K562 (cell line): ENCODE results near the gene MAGI1. TPM values are rescaled to one million over a fixed set of nuclear protein-coding genes. Genes with fewer than 3 reads are reported as not detected.

Source experiments
- ATAC-seq: fragments of 200-7000 bp; cut with Tn5 transposase; 3 replicates; pipeline ENCODE4 v1.9.1; 2020; ENCODE audit warnings: moderate library complexity
- BruUV-seq: library from RNA; stranded (reverse); fragments of 400-500 nt; replicated peaks from 2 replicates; lab custom pipeline; 2021; lab: Mats Ljungman, UMichigan
- CTCF ChIA-PET: fragments of 300-600 bp; formaldehyde crosslinking; extraction: SDS; loops from one replicate; lab custom pipeline; 2021; ENCODE audit warnings: low intra/inter-chr PET ratio; lab: Yijun Ruan, JAX
- POLR2A ChIA-PET: fragments of 300-600, 350-650 bp; sonication (Branson Sonifier 250); formaldehyde crosslinking; extraction: SDS; loops from one replicate; lab custom pipeline; 2021; ENCODE audit warnings: antibody characterized with exemption, inconsistent platforms; lab: Yijun Ruan, JAX
- DNase-seq, 4 experiments: peaks; one replicate each; pipeline versions ENCODE4 v3.0.0 to v3.0.0-alpha.2; 2011 to 2018; ENCODE audit warnings: low spot score in 3 of 4, mixed read lengths in 3 of 4; ENCODE audit errors: extremely low read depth in 1 of 4
- FAIRE-seq: peaks from 2 replicates; lab custom pipeline; 2011; peaks lifted over from hg19 to GRCh38; lab: Jason Lieb, UNC
- H2AFZ ChIP-seq: 2 replicates; pipeline ENCODE4 v1.6.0; 2011; ENCODE audit warnings: low read depth, low read length, control low read depth, inconsistent platforms
- H3K27ac ChIP-seq: fragments of 200-600 bp; 3 replicates; pipeline ENCODE4 v1.8.0; 2011; ENCODE audit warnings: low read depth, mild to moderate bottlenecking, control low read depth, inconsistent platforms, low read length, moderate library complexity, mixed read lengths; ENCODE audit errors: extremely low read depth
- H3K27me3 ChIP-seq, 2 experiments: fragments of 300-600 bp in 1 of 2; 2 replicates in 1 of 2; 3 replicates in 1 of 2; pipeline versions ENCODE4 v1.6.0 to v1.8.0; 2011; ENCODE audit warnings: inconsistent platforms in 2 of 2, low read length in 2 of 2, mild to moderate bottlenecking in 1 of 2, mixed read lengths in 1 of 2, moderate library complexity in 1 of 2; ENCODE audit not compliant: control insufficient read depth in 2 of 2, insufficient read depth in 2 of 2
- H3K36me3 ChIP-seq: fragments of 300-600 bp; 3 replicates; pipeline ENCODE4 v1.8.0; 2011; ENCODE audit warnings: mild to moderate bottlenecking, low read length, inconsistent platforms; ENCODE audit not compliant: control insufficient read depth, insufficient read depth
- H3K4me1 ChIP-seq, 2 experiments: fragments of 200-600 bp in 1 of 2; replicated peaks in 1 of 2; 2 replicates in 1 of 2; 3 replicates in 1 of 2; pipeline versions ENCODE4 v1.5.1 to v1.8.0; 2011; ENCODE audit warnings: inconsistent platforms in 2 of 2, low read length in 2 of 2, mild to moderate bottlenecking in 1 of 2, mixed read lengths in 1 of 2, moderate library complexity in 1 of 2; ENCODE audit not compliant: control insufficient read depth in 2 of 2, insufficient read depth in 2 of 2
- H3K4me2 ChIP-seq: 2 replicates; pipeline ENCODE4 v1.6.1; 2011; ENCODE audit warnings: low read length, control low read depth, inconsistent platforms, mixed read lengths; ENCODE audit not compliant: insufficient read depth
- H3K4me3 ChIP-seq: fragments of 200-600 bp; sonication (generic), shearing (Covaris generic); 2 replicates; pipeline ENCODE4 v1.5.1; 2016; ENCODE audit warnings: control low read depth, inconsistent platforms
- H3K79me2 ChIP-seq: fragments of 200-600 bp; 3 replicates; pipeline ENCODE4 v1.8.0; 2011; ENCODE audit warnings: low read length, inconsistent platforms; ENCODE audit not compliant: control insufficient read depth, insufficient read depth
- H3K9ac ChIP-seq, 2 experiments: 2 replicates each; pipeline versions ENCODE4 v1.6.0 to v1.6.1; 2011; ENCODE audit warnings: low read depth in 2 of 2, low read length in 2 of 2, control low read depth in 1 of 2, inconsistent platforms in 1 of 2, mild to moderate bottlenecking in 1 of 2, mixed read lengths in 1 of 2; ENCODE audit not compliant: insufficient read depth in 1 of 2
- H3K9me1 ChIP-seq: one replicate; pipeline ENCODE4 v1.6.0; 2011; ENCODE audit warnings: inconsistent platforms, mild to moderate bottlenecking, low read length, moderate library complexity; ENCODE audit not compliant: control insufficient read depth, insufficient read depth
- H3K9me3 ChIP-seq: replicated peaks from 2 replicates; pipeline ENCODE4 v1.5.1; 2011; ENCODE audit warnings: low read depth, low read length, inconsistent platforms; ENCODE audit not compliant: control insufficient read depth, insufficient read depth
- H4K20me1 ChIP-seq: replicated peaks from 2 replicates; pipeline ENCODE4 v1.6.1; 2011; ENCODE audit warnings: low read length, inconsistent platforms, mixed read lengths; ENCODE audit not compliant: control insufficient read depth, insufficient read depth
- ATF1 ChIP-seq, 2 experiments: fragments of 450-650 bp in 1 of 2; IDR thresholded peaks; 2 replicates each; pipeline ENCODE4 v1.6.1; 2016; ENCODE audit warnings: missing compliant biosample characterization in 1 of 2, missing genetic modification characterization in 1 of 2
- CBFA2T3 ChIP-seq: fragments of 450-650 bp; IDR thresholded peaks from 2 replicates; pipeline ENCODE4 v1.6.1; 2017
- HDGF ChIP-seq: fragments of 450-650 bp; IDR thresholded peaks from 2 replicates; pipeline ENCODE4 v1.6.1; 2016
- KLF10 ChIP-seq: fragments of 250-450 bp; sonication (Bioruptor Pico); IDR thresholded peaks from 2 replicates; pipeline ENCODE4 v1.6.1; 2021; ENCODE audit warnings: matching md5 sums
- MEIS2 ChIP-seq: fragments of 450-650 bp; IDR thresholded peaks from 2 replicates; pipeline ENCODE4 v1.6.1; 2014; ENCODE audit warnings: mild to moderate bottlenecking; ENCODE audit not compliant: partially characterized antibody
- TAL1 ChIP-seq: fragments of 450-650 bp; IDR thresholded peaks from 2 replicates; pipeline ENCODE4 v1.6.1; 2016; ENCODE audit warnings: mild to moderate bottlenecking
- ZNF143 ChIP-seq: sonication (generic); formaldehyde crosslinking; IDR thresholded peaks from 2 replicates; pipeline ENCODE4 v1.9.0; 2022; ENCODE audit warnings: mild to moderate bottlenecking, missing genetic modification reagents
- WGBS: fragments of 100-300 bp; shearing (Covaris generic); methylation state at CpG from one replicate; pipeline ENCODE4 v1.1.6; 2016; ENCODE audit warnings: low coverage, mixed read lengths; ENCODE audit not compliant: insufficient coverage; ENCODE audit errors: missing lambda C conversion rate; 5-methylcytosine and 5-hydroxymethylcytosine counted together
- in situ Hi-C: fragments of 300-500 bp; cut with MboI; formaldehyde crosslinking; loops from 4 replicates; pipeline ENCODE4 v1.15.0; 2018; ENCODE audit warnings: inconsistent platforms, mixed read lengths
- intact Hi-C: fragments of 100-400 bp; cut with micrococcal nuclease; formaldehyde crosslinking; loops from 2 replicates; pipeline ENCODE4 v1.14.2; 2022
- polyA plus RNA-seq, 8 experiments: library from polyadenylated mRNA; depleted of rRNA in 4 of 8; stranded (reverse) in 5 of 8; unstranded in 3 of 8; fragments of >200 nt; fragmentation: Nextera tagmentation in 2 of 8; fragmentation: Illumina TruSeq in 1 of 8; extraction: Ambion mirVana in 2 of 8; extraction: Trizol in 1 of 8; gene quantifications; 2 replicates each; pipeline versions ENCODE4 v1.2.1 to v1.2.3, GENCODE V29; 2011 to 2014; ENCODE audit warnings: inconsistent platforms in 1 of 8, missing spikeins in 1 of 8
- total RNA-seq, 7 experiments: library from RNA; depleted of rRNA in 6 of 7; stranded (reverse); fragments of >200 nt in 6 of 7; fragmentation: Illumina TruSeq in 2 of 7; extraction: Trizol in 2 of 7; gene quantifications; 2 replicates each; pipeline versions ENCODE4 v1.2.1 to v1.2.3, GENCODE V29; 2011 to 2021; ENCODE audit warnings: low replicate concordance in 1 of 7
- TF ChIP-seq, protein P1 (sequence below), 2 experiments: IDR thresholded peaks in 1 of 2; conservative IDR thresholded peaks in 1 of 2; 2 replicates each; pipeline ENCODE4 v1.6.1; 2016; ENCODE audit warnings: low read depth in 2 of 2, mild to moderate bottlenecking in 1 of 2, missing compliant biosample characterization in 1 of 2, missing genetic modification characterization in 1 of 2, moderate library complexity in 1 of 2
- TF ChIP-seq, protein P2 (sequence below): fragments of 450-650 bp; IDR thresholded peaks from 2 replicates; pipeline ENCODE4 v1.6.1; 2016

Gene MAGI1
- total and polyA plus RNA-seq, 9 of the 15 experiments (the other 6 are each of a cell fraction or from before 2014, with no cell fraction given), result 7.8 to 59.4 (median 43.2) TPM

DNA sequence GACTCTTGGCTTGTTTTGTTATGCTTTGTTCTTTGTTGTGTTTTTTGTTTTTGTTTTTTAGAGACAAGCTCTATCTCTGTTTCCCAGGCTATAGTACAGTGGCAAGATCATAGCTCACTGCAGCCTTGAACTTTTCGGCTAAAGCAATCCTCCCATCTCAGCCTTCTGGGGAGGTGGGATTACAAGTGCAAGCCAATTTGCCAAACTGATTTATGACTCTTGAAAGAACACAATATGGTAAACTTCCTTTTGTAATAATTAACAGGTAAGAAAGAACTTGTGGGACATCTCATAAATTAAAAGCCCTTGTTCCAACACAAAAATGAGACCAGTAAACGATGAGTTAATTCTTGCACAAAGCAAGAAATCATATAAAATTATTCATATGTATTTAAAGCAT is 476.3 kb downstream of the MAGI1 start:
- Histone ChIP-seq H3K79me2 (peaks cover 82% of the 10 kb centered on the region), H3K9ac (peak overlapping the region in 1 of 2 experiments; percentile 42; a peak in 1 of 4 replicates), H2AFZ (peak overlapping the region; percentile 32; the same call in 1 of the 2 replicates), H3K4me1 (peaks cover 7 to 50% of the 10 kb centered on the region in 2 experiments; a peak in 4 of 5 replicates), H4K20me1 (no peaks in the 10 kb centered on the region), H3K4me2 (no peak overlapping the region), H3K9me1 (no peaks in the 10 kb centered on the region), H3K27ac (peak overlapping the region; percentile 31; the same call in 1 of the 3 replicates), H3K9me3 (no peaks in the 10 kb centered on the region), H3K36me3 (no peaks in the 10 kb centered on the region; the same call in 2 of the 3 replicates), H3K27me3 (no peaks in the 10 kb centered on the region), H3K4me3 (no peak overlapping the region)
- ATAC-seq (peak; percentile 36; the same call in 2 of the 3 replicates), DNase-seq (no peak), FAIRE-seq (no peak)
- WGBS, result 30% methylated on average over 2 of the region's 2 CpGs
- ChIA-PET CTCF (no interaction called here), POLR2A (interaction anchor here (1.4 kb wide), 1 partner anchor 8 kb away, joined by 5 read pairs; no protein-coding TSS in a partner anchor)
- in situ Hi-C loops, result no loop called here
- intact Hi-C loops, result loop anchor here (10.0 kb wide), 2 partner anchors 58 to 112 kb away; no protein-coding TSS in a partner anchor
- BruUV-seq, result no TSS peak
- peak; percentile 86 for TF ChIP-seq MEIS2
- peak; percentile 33; the same call in 1 of the 2 replicates for TF ChIP-seq CBFA2T3
- TF ChIP-seq TAL1, result peak; percentile 4; the same call in 1 of the 2 replicates
- TF ChIP-seq, protein P1, sequence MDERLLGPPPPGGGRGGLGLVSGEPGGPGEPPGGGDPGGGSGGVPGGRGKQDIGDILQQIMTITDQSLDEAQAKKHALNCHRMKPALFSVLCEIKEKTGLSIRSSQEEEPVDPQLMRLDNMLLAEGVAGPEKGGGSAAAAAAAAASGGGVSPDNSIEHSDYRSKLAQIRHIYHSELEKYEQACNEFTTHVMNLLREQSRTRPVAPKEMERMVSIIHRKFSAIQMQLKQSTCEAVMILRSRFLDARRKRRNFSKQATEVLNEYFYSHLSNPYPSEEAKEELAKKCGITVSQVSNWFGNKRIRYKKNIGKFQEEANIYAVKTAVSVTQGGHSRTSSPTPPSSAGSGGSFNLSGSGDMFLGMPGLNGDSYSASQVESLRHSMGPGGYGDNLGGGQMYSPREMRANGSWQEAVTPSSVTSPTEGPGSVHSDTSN (CRISPR knock-in tag; IDR thresholded peaks at IDR 0.05; ENCODE audit: low read depth), result no peak
- TF ChIP-seq, protein P1 (tag; conservative IDR thresholded peaks at IDR 0.05; ENCODE audit: low read depth), result peak; percentile 45
- no peak for TF ChIP-seq HDGF
- TF ChIP-seq ZNF143 (CRISPR knock-in tag), result no peak
- no peak for TF ChIP-seq KLF10 (CRISPR knock-in tag)
- TF ChIP-seq, protein P2, sequence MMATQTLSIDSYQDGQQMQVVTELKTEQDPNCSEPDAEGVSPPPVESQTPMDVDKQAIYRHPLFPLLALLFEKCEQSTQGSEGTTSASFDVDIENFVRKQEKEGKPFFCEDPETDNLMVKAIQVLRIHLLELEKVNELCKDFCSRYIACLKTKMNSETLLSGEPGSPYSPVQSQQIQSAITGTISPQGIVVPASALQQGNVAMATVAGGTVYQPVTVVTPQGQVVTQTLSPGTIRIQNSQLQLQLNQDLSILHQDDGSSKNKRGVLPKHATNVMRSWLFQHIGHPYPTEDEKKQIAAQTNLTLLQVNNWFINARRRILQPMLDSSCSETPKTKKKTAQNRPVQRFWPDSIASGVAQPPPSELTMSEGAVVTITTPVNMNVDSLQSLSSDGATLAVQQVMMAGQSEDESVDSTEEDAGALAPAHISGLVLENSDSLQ, result peak; percentile 72
- TF ChIP-seq ATF1 (CRISPR knock-in tag; IDR thresholded peaks at IDR 0.05), result no peak
- TF ChIP-seq ATF1 (tag; IDR thresholded peaks at IDR 0.05), result no peak
